Suprapubic skin (tissue), 4 donors: ENCODE data around the gene FKBP15. TPM values are rescaled to one million over a fixed set of nuclear protein-coding genes. Genes with fewer than 3 reads are reported as not detected.
"Not testable (repeated sequence)": the region's sequence is repeated elsewhere in the genome, so short reads cannot be mapped to it uniquely, and the experiment has no call there.

Experiments
- DNase-seq, 2 donors: peaks; one replicate each; pipeline ENCODE4 v3.0.0-alpha.2; 2019; ENCODE audit warnings: low spot score in 2 of 2
- H3K27ac ChIP-seq: fragments of 200-600 bp; sonication (generic); one replicate; pipeline ENCODE4 v1.5.1; 2019
- H3K27me3 ChIP-seq: fragments of 200-600 bp; sonication (generic); one replicate; pipeline ENCODE4 v1.5.1; 2019
- H3K36me3 ChIP-seq: fragments of 200-600 bp; sonication (generic); one replicate; pipeline ENCODE4 v1.5.1; 2019
- H3K4me1 ChIP-seq: fragments of 200-600 bp; sonication (generic); one replicate; pipeline ENCODE4 v1.5.1; 2019
- H3K4me3 ChIP-seq: fragments of 200-600 bp; sonication (generic); one replicate; pipeline ENCODE4 v1.5.1; 2019; ENCODE audit warnings: mild to moderate bottlenecking
- H3K9me3 ChIP-seq: fragments of 200-600 bp; sonication (generic); one replicate; pipeline ENCODE4 v1.5.1; 2019
- EP300 ChIP-seq: sonication (generic); formaldehyde crosslinking; IDR thresholded peaks from one replicate; pipeline ENCODE4 v1.6.1; 2017; ENCODE audit warnings: antibody characterized with exemption
- POLR2A ChIP-seq, 2 donors: fragments of 450-650 bp; IDR thresholded peaks; one replicate each; pipeline ENCODE4 v1.6.1; 2017; ENCODE audit warnings: antibody characterized with exemption in 2 of 2, mild to moderate bottlenecking in 2 of 2, moderate library complexity in 2 of 2
- POLR2AphosphoS5 ChIP-seq, 3 donors: sonication (generic); formaldehyde crosslinking; IDR thresholded peaks; one replicate each; pipeline ENCODE4 v1.6.1; 2017; ENCODE audit warnings: antibody characterized with exemption in 3 of 3
- WGBS: methylation state at CpG from one replicate; pipeline ENCODE4 v1.1.5; 2018; 5-methylcytosine and 5-hydroxymethylcytosine counted together
- total RNA-seq, 4 donors: library from RNA; depleted of rRNA; stranded (reverse); fragments of >200 nt; gene quantifications; one replicate each; pipeline ENCODE4 v1.1.0, GENCODE V29; 2016
- TF ChIP-seq, protein P1 (sequence below), 2 donors: fragments of 200-600 bp in 1 of 2; fragments of 450-650 bp in 1 of 2; sonication (generic) in 1 of 2; IDR thresholded peaks; one replicate each; pipeline ENCODE4 v1.5.1; 2016 to 2019; ENCODE audit warnings: antibody characterized with exemption in 2 of 2, mild to moderate bottlenecking in 1 of 2, moderate library complexity in 1 of 2

Gene FKBP15
- total RNA-seq, 4 donors from 2014 or later, result 26.2 to 45.7 (median 30.5) TPM

DNA sequence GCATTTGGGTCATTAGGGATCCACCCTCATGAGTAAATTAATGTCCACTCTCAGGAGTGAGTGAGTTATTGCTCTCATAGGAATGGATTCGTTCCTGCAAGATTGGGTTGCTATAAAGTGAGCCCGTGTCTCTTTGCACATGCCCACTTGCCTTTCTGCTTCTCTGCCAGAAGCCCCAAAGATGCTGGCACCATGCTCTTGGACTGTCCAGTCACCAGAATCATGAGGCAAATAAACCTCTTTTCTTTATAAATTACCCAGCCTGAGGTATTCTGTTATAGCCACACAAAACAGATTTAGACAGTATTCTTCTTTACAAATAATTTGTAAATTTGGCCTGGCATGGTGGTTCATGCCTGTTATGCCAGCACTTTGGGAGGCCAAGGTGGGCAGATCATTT lies 29.7 kb upstream of the FKBP15 start:
- H3K9me3 ChIP-seq, result no peaks in the 10 kb centered on the region
- 90% methylated on average over 2 of the region's 2 CpGs for WGBS
- H3K27me3 ChIP-seq, result no peaks in the 10 kb centered on the region
- no peak overlapping the region for H3K27ac ChIP-seq
- no peaks in the 10 kb centered on the region for H3K36me3 ChIP-seq
- H3K4me1 ChIP-seq, result peaks cover 2% of the 10 kb centered on the region
- no peak for DNase-seq
- TF ChIP-seq POLR2AphosphoS5 (IDR thresholded peaks at IDR 0.05), result no peak
- no peak for TF ChIP-seq EP300
- TF ChIP-seq, protein P1, sequence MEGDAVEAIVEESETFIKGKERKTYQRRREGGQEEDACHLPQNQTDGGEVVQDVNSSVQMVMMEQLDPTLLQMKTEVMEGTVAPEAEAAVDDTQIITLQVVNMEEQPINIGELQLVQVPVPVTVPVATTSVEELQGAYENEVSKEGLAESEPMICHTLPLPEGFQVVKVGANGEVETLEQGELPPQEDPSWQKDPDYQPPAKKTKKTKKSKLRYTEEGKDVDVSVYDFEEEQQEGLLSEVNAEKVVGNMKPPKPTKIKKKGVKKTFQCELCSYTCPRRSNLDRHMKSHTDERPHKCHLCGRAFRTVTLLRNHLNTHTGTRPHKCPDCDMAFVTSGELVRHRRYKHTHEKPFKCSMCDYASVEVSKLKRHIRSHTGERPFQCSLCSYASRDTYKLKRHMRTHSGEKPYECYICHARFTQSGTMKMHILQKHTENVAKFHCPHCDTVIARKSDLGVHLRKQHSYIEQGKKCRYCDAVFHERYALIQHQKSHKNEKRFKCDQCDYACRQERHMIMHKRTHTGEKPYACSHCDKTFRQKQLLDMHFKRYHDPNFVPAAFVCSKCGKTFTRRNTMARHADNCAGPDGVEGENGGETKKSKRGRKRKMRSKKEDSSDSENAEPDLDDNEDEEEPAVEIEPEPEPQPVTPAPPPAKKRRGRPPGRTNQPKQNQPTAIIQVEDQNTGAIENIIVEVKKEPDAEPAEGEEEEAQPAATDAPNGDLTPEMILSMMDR (IDR thresholded peaks at IDR 0.05), result no peak
- TF ChIP-seq POLR2A (IDR thresholded peaks at IDR 0.05), result no peak
- no peak overlapping the region for H3K4me3 ChIP-seq

DNA sequence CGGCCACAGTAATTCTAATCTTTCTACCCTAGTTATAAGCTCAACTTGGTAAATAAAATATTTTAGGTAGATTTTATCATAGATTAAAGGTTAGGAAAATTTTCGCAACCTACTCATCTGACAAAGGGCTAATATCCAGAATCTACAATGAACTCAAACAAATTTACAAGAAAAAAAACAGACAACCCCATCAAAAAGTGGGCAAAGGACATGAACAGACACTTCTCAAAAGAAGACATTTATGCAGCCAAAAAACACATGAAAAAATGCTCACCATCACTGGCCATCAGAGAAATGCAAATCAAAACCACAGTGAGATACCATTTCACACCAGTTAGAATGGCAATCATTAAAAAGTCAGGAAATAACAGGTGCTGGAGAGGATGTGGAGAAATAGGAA lies 28.6 kb upstream of the FKBP15 start:
- not testable (repeated sequence) for H3K27ac ChIP-seq, H3K27me3 ChIP-seq, H3K36me3 ChIP-seq, H3K9me3 ChIP-seq, H3K4me1 ChIP-seq, H3K4me3 ChIP-seq, DNase-seq
- 92% methylated on average over 2 of the region's 2 CpGs for WGBS

DNA sequence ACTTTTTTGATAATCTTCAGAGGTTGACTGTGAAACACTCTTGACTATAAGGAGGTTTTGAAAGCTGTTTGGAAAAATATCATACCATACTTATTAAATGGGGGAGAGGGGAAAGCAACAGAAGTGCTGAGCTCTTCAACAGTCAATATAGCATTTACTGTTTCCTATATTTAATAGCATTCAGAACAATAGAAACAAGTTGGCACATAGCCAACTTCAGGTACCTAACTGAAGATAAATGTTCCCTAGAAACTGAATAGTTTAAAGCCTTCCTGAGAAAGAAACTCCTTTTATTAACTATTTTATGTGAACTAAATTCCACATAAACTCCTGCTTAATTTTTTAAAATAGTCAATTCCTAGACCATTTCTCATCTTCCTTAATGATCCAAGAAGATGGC lies 26.6 kb upstream of the FKBP15 start:
- Histone ChIP-seq H3K36me3 (no peaks in the 10 kb centered on the region), H3K4me3 (no peak overlapping the region), H3K27me3 (no peaks in the 10 kb centered on the region), H3K9me3 (no peaks in the 10 kb centered on the region), H3K4me1 (peaks cover 2% of the 10 kb centered on the region), H3K27ac (no peak overlapping the region)
- DNase-seq, result no peak
- TF ChIP-seq POLR2A (IDR thresholded peaks at IDR 0.05), result no peak
- TF ChIP-seq, protein P1 (IDR thresholded peaks at IDR 0.05), result no peak
- TF ChIP-seq POLR2AphosphoS5 (IDR thresholded peaks at IDR 0.05), result no peak
- no peak for TF ChIP-seq EP300

DNA sequence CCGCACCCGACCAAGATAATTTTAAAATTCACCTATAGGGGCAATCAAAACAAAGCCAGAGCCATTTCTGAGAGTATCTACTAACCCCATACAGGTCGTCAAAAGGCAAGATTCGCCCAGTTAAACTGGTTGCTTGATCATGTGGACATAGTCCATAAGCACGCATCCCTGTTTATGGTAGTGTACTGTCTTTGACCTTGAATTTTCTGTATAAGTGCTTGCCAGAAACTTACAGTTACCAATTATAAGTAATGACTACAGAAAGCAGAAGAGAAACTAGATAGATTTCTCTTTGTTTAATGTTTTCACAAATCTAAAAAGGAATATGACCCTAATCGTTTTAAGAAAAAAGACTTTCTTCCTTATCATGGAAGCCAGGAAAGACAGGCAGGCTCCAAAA lies 25.9 kb upstream of the FKBP15 start:
- no peak for DNase-seq
- H3K27me3 ChIP-seq, result no peaks in the 10 kb centered on the region
- WGBS, result 90% methylated on average over 6 of the region's 6 CpGs
- H3K36me3 ChIP-seq, result no peaks in the 10 kb centered on the region
- H3K4me1 ChIP-seq, result peaks cover 2% of the 10 kb centered on the region
- no peak overlapping the region for H3K4me3 ChIP-seq
- no peaks in the 10 kb centered on the region for H3K9me3 ChIP-seq
- TF ChIP-seq POLR2AphosphoS5 (IDR thresholded peaks at IDR 0.05) (no peak), POLR2A (IDR thresholded peaks at IDR 0.05) (no peak), EP300 (no peak)
- TF ChIP-seq, protein P1 (IDR thresholded peaks at IDR 0.05), result no peak
- no peak overlapping the region for H3K27ac ChIP-seq

DNA sequence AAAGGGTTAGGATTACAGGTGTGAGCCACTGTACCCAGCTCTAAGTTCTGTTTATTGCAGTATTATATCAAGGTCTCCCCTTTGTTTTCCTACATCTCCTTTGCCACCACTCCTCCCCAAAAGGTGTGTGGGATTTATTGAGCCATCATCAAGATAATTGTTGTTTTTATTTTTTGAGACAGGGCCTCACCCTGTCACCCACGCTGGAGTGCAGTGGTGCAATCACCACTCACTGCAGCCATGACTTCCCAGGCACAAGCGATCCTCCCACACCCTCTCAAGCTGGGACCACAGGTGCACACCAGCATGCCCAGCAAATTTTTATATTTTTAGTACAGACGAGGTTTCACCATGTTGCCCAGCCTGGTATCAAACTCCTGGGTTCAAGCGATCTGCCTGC lies 24.8 kb upstream of the FKBP15 start:
- H3K4me3 ChIP-seq, result no peak overlapping the region
- H3K4me1 ChIP-seq, result peaks cover 2% of the 10 kb centered on the region
- DNase-seq, result no peak
- H3K27me3 ChIP-seq, result no peaks in the 10 kb centered on the region
- H3K9me3 ChIP-seq, result no peaks in the 10 kb centered on the region
- WGBS, result 90% methylated on average over 4 of the region's 4 CpGs
- TF ChIP-seq POLR2AphosphoS5 (IDR thresholded peaks at IDR 0.05) (no peak), EP300 (no peak), POLR2A (IDR thresholded peaks at IDR 0.05) (no peak)
- TF ChIP-seq, protein P1 (IDR thresholded peaks at IDR 0.05), result no peak
- H3K27ac ChIP-seq, result peak overlapping the region; percentile 29
- H3K36me3 ChIP-seq, result no peaks in the 10 kb centered on the region

DNA sequence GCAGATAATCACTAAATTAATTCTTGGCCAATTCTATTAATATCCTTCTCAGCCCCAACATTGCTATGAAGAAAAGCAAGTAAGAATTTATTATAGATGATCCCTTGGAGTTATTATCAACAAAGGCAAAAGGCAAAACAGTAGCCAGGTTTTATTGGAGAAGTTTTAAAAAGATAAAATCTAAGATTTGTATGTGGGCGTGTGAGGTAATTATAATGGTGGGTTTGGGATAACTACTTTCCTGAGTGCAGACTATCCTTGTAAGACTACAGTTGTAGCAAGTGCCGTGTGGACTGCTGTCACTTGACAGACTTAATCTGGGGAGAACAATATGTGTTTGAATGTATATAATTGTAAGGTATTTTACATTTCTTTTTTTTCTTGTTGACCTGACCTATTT lies 23.5 kb upstream of the FKBP15 start:
- peaks cover 3% of the 10 kb centered on the region for H3K4me1 ChIP-seq
- H3K27ac ChIP-seq, result no peak overlapping the region
- no peak for DNase-seq
- no peak overlapping the region for H3K4me3 ChIP-seq
- 77% methylated on average over 2 of the region's 2 CpGs for WGBS
- TF ChIP-seq POLR2AphosphoS5 (IDR thresholded peaks at IDR 0.05) (no peak), POLR2A (IDR thresholded peaks at IDR 0.05) (no peak), EP300 (no peak)
- TF ChIP-seq, protein P1 (IDR thresholded peaks at IDR 0.05), result no peak
- H3K27me3 ChIP-seq, result no peaks in the 10 kb centered on the region
- no peaks in the 10 kb centered on the region for H3K36me3 ChIP-seq
- H3K9me3 ChIP-seq, result no peaks in the 10 kb centered on the region
